ENCODE data around the gene MKI67.
A peak's percentile ranks its signal among the peaks of the same experiment; 100 is the strongest.

GRCh38 chr10:128069351-128070051 lies 56.7 kb downstream of the MKI67 start:
- TF ChIP-seq CTCF (IDR thresholded peaks at IDR 0.05) (peak; percentile 83 to 95 (median 86)), POLR2A (IDR thresholded peaks at IDR 0.05) (no peak)
